CD4-positive, alpha-beta T cell treated with Interleukin-10 for 1 hour (primary cell): Measurements from ENCODE around the gene DEAF1.

Experiments
- DNase-seq: peaks from one replicate; pipeline ENCODE4 v3.0.0-alpha.2; 2020

DEAF1 gene

DNA sequence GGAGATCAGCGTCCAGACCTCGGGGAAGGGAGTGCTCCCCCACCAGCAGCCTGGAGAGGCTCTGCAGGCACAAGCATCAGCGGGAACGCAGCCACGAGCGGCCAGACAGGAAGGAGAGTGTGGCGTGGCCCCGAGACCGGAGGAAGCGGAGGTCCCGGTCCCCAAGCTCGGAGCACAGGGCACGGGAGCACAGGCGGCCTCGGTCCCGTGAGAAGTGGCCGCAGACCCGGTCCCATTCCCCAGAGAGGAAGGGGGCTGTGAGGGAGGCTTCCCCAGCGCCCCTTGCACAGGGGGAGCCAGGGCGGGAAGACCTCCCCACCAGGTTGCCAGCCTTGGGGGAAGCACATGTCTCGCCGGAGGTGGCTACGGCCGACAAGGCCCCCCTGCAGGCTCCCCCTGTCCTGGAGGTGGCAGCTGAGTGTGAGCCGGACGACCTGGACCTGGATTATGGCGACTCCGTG, 86.2 kb downstream of the DEAF1 start:
- no peak for DNase-seq

DNA sequence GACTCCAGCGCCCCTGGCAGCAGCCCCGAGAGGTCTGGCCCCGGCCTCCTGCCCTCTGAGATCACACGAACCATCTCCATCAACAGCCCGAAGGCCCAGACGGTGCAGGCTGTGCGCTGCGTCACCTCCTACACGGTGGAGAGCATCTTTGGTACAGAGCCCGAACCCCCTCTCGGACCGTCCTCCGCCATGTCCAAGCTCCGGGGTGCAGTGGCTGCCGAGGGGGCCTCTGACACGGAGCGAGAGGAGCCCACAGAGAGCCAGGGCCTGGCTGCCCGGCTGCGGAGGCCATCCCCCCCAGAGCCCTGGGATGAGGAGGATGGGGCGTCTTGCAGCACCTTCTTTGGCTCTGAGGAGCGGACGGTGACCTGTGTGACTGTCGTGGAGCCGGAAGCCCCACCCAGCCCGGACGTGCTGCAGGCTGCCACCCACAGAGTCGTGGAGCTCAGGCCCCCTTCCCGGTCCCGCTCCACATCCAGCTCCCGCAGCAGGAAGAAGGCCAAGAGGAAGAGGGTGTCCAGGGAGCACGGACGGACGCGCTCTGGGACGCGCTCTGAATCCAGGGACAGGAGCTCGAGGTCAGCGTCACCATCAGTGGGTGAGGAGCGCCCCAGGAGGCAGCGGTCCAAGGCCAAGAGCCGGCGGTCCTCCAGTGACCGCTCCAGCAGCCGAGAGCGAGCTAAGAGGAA, 86.9 kb downstream of the DEAF1 start:
- no peak for DNase-seq

DNA sequence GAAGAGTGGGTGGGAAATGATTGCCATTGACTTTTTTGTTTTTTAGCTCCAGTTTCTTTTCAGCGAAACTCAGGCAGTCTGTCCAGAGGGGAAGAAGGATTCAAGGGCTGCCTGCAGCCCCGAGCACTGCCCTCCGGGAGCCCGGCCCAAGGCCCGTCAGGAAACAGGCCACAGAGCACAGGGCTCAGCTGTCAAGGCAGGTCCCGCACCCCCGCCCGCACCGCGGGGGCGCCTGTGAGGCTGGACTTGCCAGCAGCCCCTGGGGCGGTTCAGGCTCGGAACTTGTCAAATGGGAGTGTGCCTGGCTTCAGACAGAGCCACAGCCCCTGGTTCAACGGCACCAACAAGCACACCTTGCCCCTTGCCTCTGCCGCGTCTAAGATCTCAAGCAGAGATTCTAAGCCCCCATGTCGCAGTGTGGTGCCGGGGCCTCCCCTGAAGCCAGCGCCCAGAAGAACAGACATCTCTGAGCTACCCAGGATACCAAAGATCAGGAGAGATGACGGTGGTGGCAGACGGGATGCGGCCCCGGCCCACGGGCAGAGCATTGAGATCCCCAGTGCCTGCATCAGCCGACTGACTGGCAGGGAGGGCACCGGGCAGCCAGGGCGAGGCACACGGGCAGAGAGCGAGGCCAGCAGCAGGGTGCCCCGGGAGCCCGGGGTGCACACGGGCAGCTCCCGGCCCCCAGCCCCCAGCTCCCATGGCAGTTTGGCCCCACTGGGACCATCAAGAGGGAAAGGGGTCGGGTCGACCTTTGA, 87.8 kb downstream of the DEAF1 start:
- DNase-seq = no peak

DNA sequence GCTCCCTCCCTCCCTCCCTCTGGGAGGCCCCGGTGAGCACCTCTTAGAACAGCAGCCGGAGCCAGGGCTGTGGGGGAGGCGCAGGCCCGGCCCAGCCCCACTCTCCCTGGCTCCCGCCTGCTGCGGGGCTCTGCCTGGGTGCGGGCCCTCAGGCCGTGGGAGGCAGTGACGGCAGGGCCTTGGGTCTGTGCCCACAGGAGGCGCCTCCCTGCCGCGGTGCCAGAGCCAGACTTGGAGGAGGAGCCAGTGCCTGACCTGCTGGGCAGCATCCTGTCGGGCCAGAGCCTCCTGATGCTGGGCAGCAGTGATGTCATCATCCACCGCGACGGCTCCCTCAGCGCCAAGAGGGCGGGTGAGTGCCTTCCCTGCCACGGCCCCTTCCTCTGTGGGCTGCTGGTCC, 88.8 kb downstream of the DEAF1 start:
- no peak for DNase-seq

DNA sequence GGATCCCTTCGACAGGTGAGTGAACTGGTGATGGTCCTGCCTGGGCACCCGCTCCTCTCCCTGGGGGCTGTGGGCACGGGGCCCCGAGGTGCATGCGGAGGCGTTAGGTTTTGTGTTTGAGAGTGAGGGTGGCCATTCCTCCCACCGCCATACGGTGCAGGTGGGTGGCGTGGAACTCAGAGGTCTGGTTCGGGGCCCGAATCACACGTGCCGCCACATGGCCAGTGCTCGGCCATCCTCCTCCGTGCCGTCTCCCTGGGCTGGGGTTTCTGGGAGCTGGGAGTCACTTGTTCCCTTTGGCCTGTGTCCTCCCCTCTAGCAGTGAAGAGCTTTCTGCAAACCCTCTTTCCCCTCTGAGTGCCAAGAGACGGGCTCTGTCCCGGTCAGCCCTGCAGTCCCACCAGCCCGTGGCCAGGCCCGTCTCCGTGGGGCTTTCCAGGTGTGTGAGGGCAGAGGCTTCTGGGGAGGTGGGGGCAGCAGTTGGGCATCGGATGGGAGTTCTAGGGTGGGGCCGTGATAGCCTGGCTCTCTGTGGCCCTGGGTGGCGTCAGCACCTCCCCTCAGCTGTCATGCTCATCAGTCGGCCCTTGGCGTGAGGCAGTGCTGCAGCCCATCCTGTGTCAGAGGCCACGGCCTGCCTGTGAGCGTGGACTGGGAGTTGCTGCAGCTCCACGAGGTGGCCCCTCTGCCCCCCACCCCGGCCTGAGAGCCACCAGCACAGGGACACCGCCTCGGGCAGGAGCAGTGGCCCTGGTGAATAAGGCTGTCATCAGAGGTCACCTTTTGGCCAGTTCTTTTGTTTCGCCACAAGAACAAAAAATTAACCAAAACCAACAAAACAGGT, 89.5 kb downstream of the DEAF1 start:
- DNase-seq = no peak

DNA sequence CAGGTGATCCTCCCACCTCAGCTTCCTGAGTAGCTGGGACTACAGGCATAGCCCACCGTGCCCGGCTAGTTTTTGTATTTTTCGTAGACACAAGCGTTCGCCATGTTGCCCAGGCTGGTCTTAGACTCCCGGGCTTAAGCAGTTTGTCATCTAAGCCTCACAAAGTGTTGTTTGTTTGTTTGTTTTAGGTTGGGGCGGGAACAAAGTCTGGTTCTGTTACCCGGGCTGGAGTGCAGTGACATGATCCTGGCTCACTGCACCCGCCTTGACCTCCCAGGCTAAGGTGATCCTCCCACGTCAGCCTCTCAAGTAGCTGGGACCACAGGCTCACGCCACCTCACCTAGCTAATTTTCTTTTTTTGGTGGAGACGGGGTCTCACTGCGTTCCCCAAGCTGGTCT, 91.9 kb downstream of the DEAF1 start:
- DNase-seq = no peak

DNA sequence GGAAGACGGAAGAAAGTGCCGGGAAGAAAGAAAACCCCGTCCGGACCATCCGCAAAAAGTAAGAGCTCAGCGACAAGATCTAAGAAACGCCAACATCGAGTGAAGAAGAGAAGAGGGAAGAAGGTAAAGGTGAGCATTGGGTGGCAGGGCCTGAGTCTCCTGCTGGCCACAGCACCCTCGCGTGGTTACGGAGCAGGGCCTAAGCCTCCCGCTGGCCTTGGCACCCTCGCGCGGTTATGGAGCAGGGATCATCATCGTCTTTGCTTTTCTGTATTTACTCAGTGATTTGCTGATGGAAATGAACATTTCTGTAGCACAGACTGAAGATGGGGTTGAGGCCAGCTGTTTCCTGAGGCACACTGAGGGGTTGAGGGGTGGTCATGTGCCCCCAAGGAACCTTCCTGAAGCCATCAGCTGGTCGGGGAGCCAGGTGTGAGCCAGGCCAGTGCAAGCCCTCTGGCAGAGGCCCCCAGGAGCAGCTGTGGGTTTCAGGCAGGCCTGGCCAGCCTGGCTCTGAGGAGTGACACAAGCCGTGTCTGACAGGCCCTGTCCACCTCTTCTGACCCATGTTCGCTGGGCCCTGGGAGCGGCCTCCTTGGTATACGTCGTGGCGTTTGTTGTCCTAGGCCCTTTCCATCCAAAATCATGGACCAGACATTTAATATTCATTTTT, 93.3 kb downstream of the DEAF1 start:
- no peak for DNase-seq

DNA sequence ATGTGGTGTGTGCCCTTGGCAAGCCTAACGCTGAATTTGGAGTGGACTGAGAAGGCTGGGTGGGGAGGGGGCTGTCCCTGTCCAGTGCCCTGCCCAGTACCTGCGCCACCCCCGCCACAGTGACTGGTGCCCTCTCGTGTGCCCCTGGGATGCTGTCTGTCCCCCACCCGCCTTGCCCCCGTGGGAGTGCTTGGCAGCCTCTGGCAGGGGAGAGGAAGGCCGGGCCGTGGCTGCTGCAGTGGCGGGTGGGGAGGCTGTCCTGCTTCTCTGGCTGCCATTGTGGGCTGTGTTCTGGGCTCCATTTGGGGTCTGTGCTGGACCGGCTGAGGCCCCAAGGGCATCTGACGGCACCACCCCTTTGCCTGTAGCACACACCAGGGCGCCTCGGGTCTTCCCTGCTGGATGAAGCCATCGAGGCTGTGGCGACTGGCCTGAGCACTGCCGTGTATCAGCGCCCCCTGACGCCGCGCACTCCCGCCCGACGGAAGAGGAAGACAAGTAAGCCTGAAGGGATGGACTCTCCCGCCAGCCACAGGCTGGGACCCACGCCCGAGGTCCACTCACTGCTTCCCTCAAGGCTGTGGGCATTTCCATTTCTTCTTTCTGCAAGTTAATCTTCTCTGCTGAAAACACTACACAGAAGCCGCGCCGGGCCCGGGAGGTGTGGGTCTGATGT, 96.9 kb downstream of the DEAF1 start:
- no peak for DNase-seq

DNA sequence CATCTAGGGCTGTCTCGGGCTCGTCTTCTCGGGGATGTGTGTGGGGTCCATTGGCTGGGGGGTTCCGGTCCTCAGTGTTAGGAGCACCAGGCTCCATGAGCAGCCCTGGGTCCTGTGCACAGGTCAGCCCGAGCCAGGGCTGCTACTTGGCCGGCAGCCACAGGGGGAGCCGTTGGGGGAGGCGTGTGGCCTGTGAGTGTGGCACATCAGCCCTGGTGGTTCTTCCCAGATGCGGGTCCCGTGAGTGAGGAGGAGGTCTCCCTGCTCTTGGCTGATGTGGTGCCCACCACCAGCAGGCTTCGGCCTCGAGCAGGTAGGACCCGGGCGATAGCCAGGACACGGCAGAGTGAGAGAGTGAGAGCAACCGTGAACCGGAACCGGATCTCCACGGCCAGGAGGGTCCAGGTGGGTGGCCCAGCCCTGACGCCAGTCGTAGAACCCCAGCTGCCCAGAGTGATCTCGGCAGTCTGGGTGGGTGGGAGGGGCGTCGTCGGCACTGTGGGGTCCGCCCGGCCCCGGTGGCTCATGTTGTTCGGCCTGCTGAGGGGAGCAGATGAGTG, 97.8 kb downstream of the DEAF1 start:
- no peak for DNase-seq

DNA sequence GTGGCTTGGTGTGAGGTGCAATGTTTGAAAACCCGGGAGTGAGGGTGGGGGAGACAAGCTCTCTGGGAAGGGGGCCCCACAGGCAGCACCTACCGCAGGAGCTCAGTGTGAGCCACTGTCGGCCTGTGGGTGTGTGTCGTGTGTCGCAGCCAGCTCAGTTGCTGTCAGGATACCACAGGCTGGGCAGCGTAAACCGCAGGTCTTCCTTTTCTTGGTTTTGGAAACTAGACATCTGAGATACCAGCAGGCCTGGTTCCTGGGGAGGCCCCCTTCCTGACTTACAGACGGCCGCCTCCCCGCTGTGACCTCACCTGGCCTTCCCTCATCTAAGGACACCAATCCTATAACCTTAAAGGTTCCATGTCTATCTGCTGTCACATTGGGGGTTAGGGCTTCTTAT, 98.6 kb downstream of the DEAF1 start:
- DNase-seq = no peak

DNA sequence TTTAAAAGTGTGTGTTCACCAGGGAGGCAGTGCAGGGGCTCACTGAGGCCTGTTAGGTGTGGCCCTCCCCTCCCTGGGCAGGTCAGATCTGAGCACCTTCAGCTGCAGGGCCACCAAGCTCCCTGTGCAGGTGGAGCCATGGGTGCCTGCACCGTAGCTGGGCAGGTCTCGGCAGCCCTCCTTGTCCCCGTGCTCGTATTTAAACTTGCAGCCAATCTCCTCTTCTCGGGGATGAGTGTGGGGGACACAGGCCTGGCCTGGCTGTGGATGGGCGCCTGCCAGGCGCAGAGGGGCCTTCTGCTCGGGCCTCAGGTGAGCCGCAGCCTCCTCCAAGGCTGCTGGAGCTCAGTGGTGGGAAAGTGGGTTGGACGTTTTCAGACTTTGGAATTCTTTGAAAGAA, 99.6 kb downstream of the DEAF1 start:
- no peak for DNase-seq
